H9 (cell line): ENCODE data around the gene AXIN1. TPM values are rescaled to one million over a fixed set of nuclear protein-coding genes. Genes with fewer than 3 reads are reported as not detected.

ENCODE experiments used
- DNase-seq: peaks from one replicate; pipeline ENCODE4 v3.0.0-alpha.2; 2017
- H2AFZ ChIP-seq: one replicate; pipeline ENCODE4 v1.6.1; 2013; ENCODE audit warnings: mild to moderate bottlenecking, low read length, control low read depth, moderate library complexity
- H2AK5ac ChIP-seq: 2 replicates; pipeline ENCODE4 v1.6.1; 2013; ENCODE audit warnings: low read length, control low read depth, mixed read lengths; ENCODE audit not compliant: insufficient read length
- H2BK120ac ChIP-seq: one replicate; pipeline ENCODE4 v1.6.1; 2013; ENCODE audit warnings: low read depth, mild to moderate bottlenecking, low read length, control low read depth, inconsistent platforms; ENCODE audit not compliant: poor library complexity, severe bottlenecking
- H2BK12ac ChIP-seq: 2 replicates; pipeline ENCODE4 v1.6.1; 2013; ENCODE audit warnings: low read length, control low read depth, mixed read lengths, low read depth; ENCODE audit not compliant: insufficient read length
- H2BK15ac ChIP-seq: 2 replicates; pipeline ENCODE4 v1.6.1; 2013; ENCODE audit warnings: low read depth, low read length, control low read depth
- H2BK20ac ChIP-seq: one replicate; pipeline ENCODE4 v1.6.1; 2013; ENCODE audit warnings: low read depth, mild to moderate bottlenecking, low read length, control low read depth, inconsistent platforms; ENCODE audit not compliant: poor library complexity, severe bottlenecking
- H2BK5ac ChIP-seq: 2 replicates; pipeline ENCODE4 v1.6.1; 2013; ENCODE audit warnings: low read length, control low read depth, mixed read lengths; ENCODE audit not compliant: insufficient read length
- H3K14ac ChIP-seq: 2 replicates; pipeline ENCODE4 v1.6.1; 2013; ENCODE audit warnings: low read length, control low read depth; ENCODE audit not compliant: insufficient read depth
- H3K18ac ChIP-seq: 2 replicates; pipeline ENCODE4 v1.6.1; 2013; ENCODE audit warnings: low read depth, mild to moderate bottlenecking, mixed read lengths, low read length, control low read depth; ENCODE audit not compliant: insufficient read length
- H3K23ac ChIP-seq: 2 replicates; pipeline ENCODE4 v1.6.1; 2013; ENCODE audit warnings: low read length, control low read depth, mixed read lengths, low read depth; ENCODE audit not compliant: insufficient read length
- H3K23me2 ChIP-seq: 2 replicates; pipeline ENCODE4 v1.6.1; 2013; ENCODE audit warnings: low read depth, mild to moderate bottlenecking, mixed read lengths, low read length, control low read depth; ENCODE audit not compliant: insufficient read length, poor library complexity, severe bottlenecking
- H3K27ac ChIP-seq: 2 replicates; pipeline ENCODE4 v1.5.1; 2013; ENCODE audit warnings: low read length, control low read depth, mixed read lengths, low read depth; ENCODE audit not compliant: insufficient read length
- H3K27me3 ChIP-seq: 2 replicates; pipeline ENCODE4 v1.6.1; 2013; ENCODE audit warnings: low read length, control low read depth, inconsistent platforms; ENCODE audit not compliant: insufficient read depth
- H3K4ac ChIP-seq: 2 replicates; pipeline ENCODE4 v1.6.1; 2013; ENCODE audit warnings: low read depth, mild to moderate bottlenecking, control low read depth, inconsistent platforms, low read length, moderate library complexity
- H3K4me1 ChIP-seq: 2 replicates; pipeline ENCODE4 v1.6.1; 2013; ENCODE audit warnings: low read length, control low read depth, inconsistent platforms; ENCODE audit not compliant: insufficient read depth
- H3K4me2 ChIP-seq: 2 replicates; pipeline ENCODE4 v1.6.1; 2013; ENCODE audit warnings: low read length, control low read depth, mixed read lengths; ENCODE audit not compliant: insufficient read length, insufficient read depth
- H3K56ac ChIP-seq: 2 replicates; pipeline ENCODE4 v1.6.1; 2013; ENCODE audit warnings: low read depth, mild to moderate bottlenecking, mixed read lengths, low read length, control low read depth; ENCODE audit not compliant: insufficient read length
- H3K79me1 ChIP-seq: 2 replicates; pipeline ENCODE4 v1.6.1; 2013; ENCODE audit warnings: low read depth, mild to moderate bottlenecking, moderate library complexity, low read length, control low read depth, inconsistent platforms; ENCODE audit not compliant: insufficient read depth, poor library complexity, severe bottlenecking
- H3K79me2 ChIP-seq: 2 replicates; pipeline ENCODE4 v1.6.1; 2013; ENCODE audit warnings: low read length, control low read depth, inconsistent platforms; ENCODE audit not compliant: insufficient read depth
- H3K9ac ChIP-seq: 2 replicates; pipeline ENCODE4 v1.6.1; 2013; ENCODE audit warnings: low read length, control low read depth, mixed read lengths; ENCODE audit not compliant: insufficient read length; ENCODE audit errors: extremely low read depth
- H3K9me3 ChIP-seq: one replicate; pipeline ENCODE4 v1.6.1; 2013; ENCODE audit warnings: low read depth, low read length, inconsistent platforms; ENCODE audit not compliant: control insufficient read depth
- H3T11ph ChIP-seq: one replicate; pipeline ENCODE4 v1.6.1; 2013; ENCODE audit warnings: mild to moderate bottlenecking, low read length, control low read depth, inconsistent platforms
- H4K20me1 ChIP-seq: one replicate; pipeline ENCODE4 v1.6.1; 2013; ENCODE audit not compliant: control insufficient read depth, insufficient read length, insufficient read depth
- H4K5ac ChIP-seq: 2 replicates; pipeline ENCODE4 v1.6.1; 2013; ENCODE audit warnings: low read depth, mild to moderate bottlenecking, mixed read lengths, low read length, control low read depth; ENCODE audit not compliant: insufficient read length
- H4K8ac ChIP-seq: replicated peaks from 2 replicates; pipeline ENCODE4 v1.6.1; 2013; ENCODE audit warnings: low read length, control low read depth, mixed read lengths, low read depth; ENCODE audit not compliant: insufficient read length
- H4K91ac ChIP-seq: 2 replicates; pipeline ENCODE4 v1.6.1; 2013; ENCODE audit warnings: low read depth, mild to moderate bottlenecking, moderate library complexity, mixed read lengths, low read length, control low read depth; ENCODE audit not compliant: insufficient read length
- H3K27ac Mint-ChIP-seq, 3 experiments: 2 replicates in 2 of 3; 3 replicates in 1 of 3; pipeline ENCODE4 v1.8.0; 2020 to 2021; ENCODE audit warnings: mixed read lengths in 3 of 3, mild to moderate bottlenecking in 1 of 3, moderate library complexity in 1 of 3
- H3K27me3 Mint-ChIP-seq: 2 replicates; pipeline ENCODE4 v1.8.0; 2021; ENCODE audit warnings: low read depth, mild to moderate bottlenecking, moderate library complexity, mixed read lengths
- H3K36me3 Mint-ChIP-seq, 3 experiments: 2 replicates in 2 of 3; 3 replicates in 1 of 3; pipeline ENCODE4 v1.8.0; 2020 to 2021; ENCODE audit warnings: low read depth in 3 of 3, mixed read lengths in 3 of 3; ENCODE audit not compliant: insufficient read depth in 1 of 3
- H3K4me1 Mint-ChIP-seq, 2 experiments: 2 replicates each; pipeline ENCODE4 v1.8.0; 2020; ENCODE audit warnings: mixed read lengths in 2 of 2
- H3K4me3 Mint-ChIP-seq, 2 experiments: 2 replicates in 1 of 2; 3 replicates in 1 of 2; pipeline ENCODE4 v1.8.0; 2020 to 2021; ENCODE audit warnings: mild to moderate bottlenecking in 2 of 2, mixed read lengths in 2 of 2, moderate library complexity in 1 of 2
- H3K9me3 Mint-ChIP-seq, 2 experiments: 2 replicates in 1 of 2; 3 replicates in 1 of 2; pipeline ENCODE4 v1.8.0; 2020; ENCODE audit warnings: mild to moderate bottlenecking in 2 of 2, mixed read lengths in 2 of 2, moderate library complexity in 1 of 2
- CTCF ChIP-seq: fragments of 200-600 bp; sonication (generic); conservative IDR thresholded peaks from 3 replicates; pipeline ENCODE4 v1.8.0; 2021; ENCODE audit warnings: antibody characterized with exemption, mild to moderate bottlenecking
- WGBS: extraction: QIAGEN DNeasy Blood & Tissue Kit; methylation state at CpG from one replicate; pipeline ENCODE4 v1.1.7; 2013; ENCODE audit warnings: missing lambda C conversion rate, low lambda C conversion rate, mixed read lengths; ENCODE audit not compliant: insufficient read length; ENCODE audit errors: extremely low coverage; 5-methylcytosine and 5-hydroxymethylcytosine counted together
- total RNA-seq: library from RNA; stranded (reverse); gene quantifications from 2 replicates; pipeline ENCODE4 v1.2.1, GENCODE V29; 2021

The AXIN1 gene
- total RNA-seq, 1 experiment from 2014 or later = 50.9 TPM

- no peak for DNase-seq
- H3K36me3 Mint-ChIP-seq = peaks cover 12 to 53% (median 27%) of the 10 kb centered on the region in 3 experiments; a peak in 6 of 7 replicates
- H2BK12ac ChIP-seq = no peak overlapping the region
- H3K4me1 Mint-ChIP-seq = no peaks in the 10 kb centered on the region; a peak in 1 of 4 replicates
- no peak overlapping the region for H3K18ac ChIP-seq
- H3K79me2 ChIP-seq = no peaks in the 10 kb centered on the region
- H4K5ac ChIP-seq = no peak overlapping the region
- H3K27ac Mint-ChIP-seq = peak overlapping the region in 1 of 3 experiments; percentile 44; a peak in 1 of 7 replicates
- no peaks in the 10 kb centered on the region for H3K23me2 ChIP-seq
- H4K8ac ChIP-seq = no peak overlapping the region
- no peak overlapping the region for H2AK5ac ChIP-seq
- H3K4me3 Mint-ChIP-seq = no peak overlapping the region
- no peak overlapping the region for H2BK5ac ChIP-seq
- no peak overlapping the region for H3K23ac ChIP-seq
- no peak overlapping the region for H3T11ph ChIP-seq
- H2BK120ac ChIP-seq = no peak overlapping the region
- no peak overlapping the region for H2BK15ac ChIP-seq
- no peak overlapping the region for H3K4me2 ChIP-seq
- no peaks in the 10 kb centered on the region for H3K9me3 Mint-ChIP-seq
- TF ChIP-seq CTCF = no peak
- H3K79me1 ChIP-seq = no peaks in the 10 kb centered on the region
- H4K20me1 ChIP-seq = no peaks in the 10 kb centered on the region
- H3K4ac ChIP-seq = no peak overlapping the region
- no CpG with 5 or more reads among the region's 28 CpGs for WGBS
- H3K27ac ChIP-seq = no peak overlapping the region
- no peaks in the 10 kb centered on the region for H3K9me3 ChIP-seq
- no peaks in the 10 kb centered on the region for H3K4me1 ChIP-seq
- no peak overlapping the region for H3K9ac ChIP-seq
- no peaks in the 10 kb centered on the region for H3K27me3 Mint-ChIP-seq
- H3K27me3 ChIP-seq = no peaks in the 10 kb centered on the region
- H3K14ac ChIP-seq = no peak overlapping the region
- no peak overlapping the region for H3K56ac ChIP-seq
- no peak overlapping the region for H2AFZ ChIP-seq
- H2BK20ac ChIP-seq = no peak overlapping the region
- no peak overlapping the region for H4K91ac ChIP-seq
These were observed 91.4 kb downstream of the AXIN1 start for GRCh38 chr16:261031-261691.
